ENCODE measurements around the gene LDLRAP1.
A peak's percentile ranks its signal among the peaks of the same experiment; 100 is the strongest.

LDLRAP1 gene

GRCh38 chr1:25544243-25544764 lies 898 bp downstream of the LDLRAP1 start:
- no peak for DNase-seq (ENCODE audit: low read depth)

- DNase-seq (ENCODE audit: low read depth) = no peak
Observed at GRCh38 chr1:25544819-25545218, 1.4 kb downstream of the LDLRAP1 start.

- DNase-seq (ENCODE audit: low read depth) = no peak
Observed at GRCh38 chr1:25545767-25546166, 2.4 kb downstream of the LDLRAP1 start.

- no peak for DNase-seq (ENCODE audit: low read depth)
Observed at GRCh38 chr1:25546193-25546592, 2.8 kb downstream of the LDLRAP1 start.

- DNase-seq (ENCODE audit: low read depth) = no peak
Observed at GRCh38 chr1:25548601-25549000, 5.2 kb downstream of the LDLRAP1 start.

- DNase-seq (ENCODE audit: low read depth) = peak; percentile 86
Observed at GRCh38 chr1:25549273-25550154, 6.1 kb downstream of the LDLRAP1 start.

- no peak for DNase-seq (ENCODE audit: low read depth)
Observed at GRCh38 chr1:25550155-25550506, 6.7 kb downstream of the LDLRAP1 start.

- DNase-seq (ENCODE audit: low read depth) = no peak
Observed at GRCh38 chr1:25550683-25551310, 7.4 kb downstream of the LDLRAP1 start.

- no peak for DNase-seq (ENCODE audit: low read depth)
Observed at GRCh38 chr1:25553749-25554429, 10.5 kb downstream of the LDLRAP1 start.

- no peak for DNase-seq (ENCODE audit: low read depth)
Observed at GRCh38 chr1:25554430-25554780, 11.0 kb downstream of the LDLRAP1 start.

GRCh38 chr1:25554886-25555752 lies 11.7 kb downstream of the LDLRAP1 start:
- DNase-seq (ENCODE audit: low read depth) = no peak

GRCh38 chr1:25555753-25556092 lies 12.3 kb downstream of the LDLRAP1 start:
- DNase-seq (ENCODE audit: low read depth) = no peak

- DNase-seq (ENCODE audit: low read depth) = no peak
Observed at GRCh38 chr1:25556132-25556670, 12.8 kb downstream of the LDLRAP1 start.

GRCh38 chr1:25556791-25557476 lies 13.5 kb downstream of the LDLRAP1 start:
- no peak for DNase-seq (ENCODE audit: low read depth)

- no peak for DNase-seq (ENCODE audit: low read depth)
Observed at GRCh38 chr1:25557543-25557942, 14.1 kb downstream of the LDLRAP1 start.

- no peak for DNase-seq (ENCODE audit: low read depth)
Observed at GRCh38 chr1:25559031-25559430, 15.6 kb downstream of the LDLRAP1 start.

- DNase-seq (ENCODE audit: low read depth) = no peak
Observed at GRCh38 chr1:25560001-25560400, 16.6 kb downstream of the LDLRAP1 start.

- DNase-seq (ENCODE audit: low read depth) = no peak
Observed at GRCh38 chr1:25560788-25561187, 17.4 kb downstream of the LDLRAP1 start.

- DNase-seq (ENCODE audit: low read depth) = no peak
Observed at GRCh38 chr1:25561421-25562100, 18.2 kb downstream of the LDLRAP1 start.

- no peak for DNase-seq (ENCODE audit: low read depth)
Observed at GRCh38 chr1:25562101-25562927, 18.9 kb downstream of the LDLRAP1 start.
